Hematopoietic multipotent progenitor cell treated with erythropoietin and hydrocortisone succinate and interleukin-3 and kit ligand, for 4 days (in vitro differentiated cells): ENCODE data around the gene TOP2B.

Experiments
- DNase-seq: peaks from one replicate; pipeline ENCODE4 v3.0.0-alpha.2; 2015

Gene TOP2B

DNA sequence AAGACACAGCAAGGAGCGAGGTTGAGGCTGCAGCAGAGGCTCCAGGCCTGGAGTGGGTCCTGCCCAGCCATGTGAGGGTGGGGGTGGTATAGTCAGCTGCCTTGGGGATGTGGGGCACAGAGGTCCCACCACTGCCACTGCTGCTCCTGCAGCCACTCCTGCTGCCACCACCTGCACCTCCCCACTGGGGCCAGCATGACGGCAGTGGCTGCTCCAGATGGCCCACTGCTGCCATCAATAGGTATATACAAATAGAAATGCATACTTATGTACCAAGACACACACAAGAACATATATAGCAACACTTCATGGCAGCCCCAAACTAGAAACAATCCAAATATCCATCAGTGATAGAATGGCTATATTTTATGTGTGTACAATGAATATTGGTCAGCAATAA is 10.0 kb upstream of the TOP2B start:
- DNase-seq = no peak

DNA sequence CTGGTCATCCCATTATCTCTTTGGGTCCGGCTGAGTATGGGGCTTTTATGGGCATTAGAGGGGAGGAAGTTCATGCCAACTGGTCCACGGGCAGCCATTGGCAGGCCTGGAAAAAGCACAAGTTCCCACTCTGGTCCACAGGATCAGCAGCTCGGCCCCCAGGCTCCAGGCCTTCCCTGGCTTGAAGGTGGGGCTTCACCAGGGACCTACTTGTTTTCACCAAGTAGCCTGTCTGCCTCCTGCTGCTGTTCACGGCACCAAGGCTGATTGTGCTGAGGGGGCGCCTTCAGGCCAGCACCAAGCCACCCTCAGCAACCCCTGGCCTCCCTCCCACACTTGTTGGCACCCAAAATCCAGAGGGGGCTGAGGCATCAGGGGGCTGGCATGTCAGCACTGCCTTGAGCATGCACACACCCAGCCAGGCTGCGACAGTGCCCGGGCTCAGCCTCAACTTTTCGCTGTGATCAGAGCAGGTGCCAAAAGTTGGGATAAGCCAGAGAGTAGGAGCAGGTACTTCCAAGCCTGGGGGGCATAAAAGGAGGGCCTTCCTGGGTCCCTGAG is 9.1 kb upstream of the TOP2B start:
- no peak for DNase-seq

DNA sequence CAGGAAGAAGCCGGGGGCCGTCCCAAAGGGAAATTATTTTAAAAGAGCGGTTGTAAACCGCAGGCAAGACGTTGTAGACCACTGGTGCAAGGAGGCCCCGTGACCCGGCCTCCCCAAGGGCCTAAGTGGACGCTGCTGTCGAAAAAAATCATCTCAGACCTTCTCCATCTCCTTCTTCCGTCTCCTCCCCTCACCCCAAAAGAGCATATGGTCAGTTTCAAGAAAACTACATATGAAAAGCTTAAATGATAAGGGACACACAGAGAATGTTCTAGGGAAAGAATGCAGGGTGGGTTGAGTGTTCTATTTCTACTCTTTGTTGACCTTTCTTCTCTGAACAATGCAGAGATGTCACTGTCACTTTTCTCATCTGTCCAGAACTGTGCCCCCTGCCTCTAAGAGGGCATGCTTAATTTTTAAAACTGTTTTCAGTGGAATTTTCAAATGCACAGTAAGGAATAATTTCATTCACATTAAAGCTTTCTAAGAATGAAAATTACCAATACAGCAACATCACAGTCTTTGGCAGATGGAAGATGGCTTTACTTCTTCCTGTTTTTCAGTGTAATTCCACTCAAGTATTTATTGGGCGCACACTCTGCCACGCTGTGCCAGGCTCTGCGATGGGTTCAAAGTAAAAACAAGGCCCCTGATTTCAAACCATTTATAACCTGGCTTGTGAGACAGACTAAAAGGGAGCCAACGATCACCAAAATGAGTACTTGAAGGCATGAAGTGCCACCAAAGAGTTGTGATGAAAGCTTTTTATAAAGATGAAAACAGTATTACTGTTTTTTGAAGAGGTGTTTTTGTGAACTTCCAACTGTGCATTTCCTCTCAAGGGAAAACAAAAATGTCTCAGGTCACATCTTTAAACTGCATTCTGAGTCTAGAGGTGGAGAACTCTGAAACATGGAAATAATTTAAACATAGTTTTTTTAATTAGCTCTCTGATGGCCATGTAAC is 891 bp upstream of the TOP2B start:
- peak; percentile 94 for DNase-seq

DNA sequence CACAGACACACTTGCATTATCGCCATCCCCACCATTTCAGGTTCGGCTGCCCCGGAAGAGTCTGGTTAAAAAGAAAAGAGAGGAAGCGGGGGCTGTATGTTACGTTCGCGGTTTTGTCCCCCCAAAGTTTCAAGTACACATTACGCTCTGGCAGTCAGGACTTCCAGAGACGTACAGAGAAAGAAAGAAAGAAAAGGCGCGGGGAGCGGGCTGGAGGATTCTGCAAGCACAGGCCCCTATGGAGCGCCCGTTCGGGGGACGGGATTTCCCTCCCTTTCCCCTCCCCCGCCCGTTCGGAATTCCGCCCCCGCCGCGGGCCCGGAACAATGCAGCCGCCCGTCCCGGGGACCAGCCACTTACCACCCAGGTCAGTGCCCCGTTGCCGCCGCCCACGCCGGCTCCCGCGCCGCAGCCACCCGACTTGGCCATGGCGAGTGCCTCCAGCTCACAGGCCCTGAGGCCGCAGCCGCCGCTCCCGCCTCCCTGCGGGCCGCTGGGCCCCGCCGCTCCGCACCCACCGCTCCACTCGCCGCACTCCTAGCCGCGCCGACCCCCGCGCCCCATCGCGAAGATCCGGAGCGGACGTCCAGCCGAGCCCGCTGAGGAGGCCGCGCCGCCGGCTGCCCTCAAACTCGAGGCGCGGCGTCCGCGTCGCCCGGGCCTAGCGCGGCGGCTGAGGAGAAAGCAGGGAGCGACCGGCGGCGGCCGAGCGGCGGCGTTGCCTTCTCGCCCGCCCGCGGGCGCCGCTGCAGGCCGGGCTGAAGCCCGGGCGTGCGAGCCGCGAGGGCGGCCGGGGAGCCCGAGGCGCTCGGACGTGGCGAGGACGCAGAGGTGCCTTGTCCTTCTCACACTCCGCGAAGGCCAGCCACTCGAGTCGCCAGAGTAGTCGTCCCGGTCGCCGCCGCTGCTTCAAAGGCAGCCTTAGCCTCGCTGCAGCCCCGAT is 567 bp downstream of the TOP2B start:
- DNase-seq = peak; percentile 74

DNA sequence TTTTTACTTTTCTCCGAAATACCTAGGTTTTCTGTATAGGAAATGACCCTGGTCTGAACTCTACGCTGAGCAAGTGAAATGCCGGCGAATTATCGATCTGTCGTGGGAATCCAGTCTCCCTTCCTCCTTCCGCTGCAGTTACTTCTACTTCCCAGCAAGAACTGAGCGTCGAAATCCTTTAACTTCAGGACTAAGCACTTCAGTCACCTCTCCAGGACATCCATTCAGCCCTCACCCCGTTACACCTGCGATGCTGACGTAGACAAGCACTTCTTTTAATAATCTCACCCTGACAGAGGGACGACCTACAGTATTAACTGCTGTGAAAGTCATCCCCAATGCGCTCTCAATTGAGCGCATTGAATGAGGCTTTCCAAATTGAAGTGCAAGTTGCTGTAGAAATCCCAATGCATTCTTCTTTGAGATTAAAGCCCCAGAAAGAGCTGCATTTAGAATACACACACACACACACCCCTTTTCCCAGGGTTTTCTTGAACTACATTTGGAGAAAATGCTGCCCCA is 1.3 kb downstream of the TOP2B start:
- no peak for DNase-seq

DNA sequence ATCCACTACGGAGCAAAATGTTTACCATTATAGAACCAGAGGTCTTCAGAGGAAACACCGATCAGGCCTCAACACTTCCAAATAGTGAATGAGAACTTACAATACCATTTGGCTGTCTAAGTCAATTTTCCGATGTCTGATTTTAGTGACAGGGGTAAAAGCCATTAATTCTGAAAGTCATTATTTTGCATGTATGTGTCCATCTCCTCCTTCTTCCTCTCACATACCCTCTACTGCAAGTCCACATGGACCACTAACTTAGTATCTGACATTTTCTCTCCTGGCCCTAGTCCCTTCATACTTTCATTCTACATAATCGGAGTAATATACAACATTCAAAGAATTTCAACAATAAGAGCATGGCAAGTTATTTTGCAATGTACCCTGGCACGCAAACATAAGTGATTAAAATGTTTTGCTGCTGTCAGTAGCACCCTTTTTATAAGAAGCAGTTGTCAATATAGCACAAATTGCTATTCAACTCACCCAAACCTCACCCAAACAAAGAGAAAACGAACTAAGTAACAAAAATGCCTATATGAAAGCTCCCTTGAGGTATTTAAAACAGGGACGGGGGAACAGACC is 1.9 kb downstream of the TOP2B start:
- no peak for DNase-seq

DNA sequence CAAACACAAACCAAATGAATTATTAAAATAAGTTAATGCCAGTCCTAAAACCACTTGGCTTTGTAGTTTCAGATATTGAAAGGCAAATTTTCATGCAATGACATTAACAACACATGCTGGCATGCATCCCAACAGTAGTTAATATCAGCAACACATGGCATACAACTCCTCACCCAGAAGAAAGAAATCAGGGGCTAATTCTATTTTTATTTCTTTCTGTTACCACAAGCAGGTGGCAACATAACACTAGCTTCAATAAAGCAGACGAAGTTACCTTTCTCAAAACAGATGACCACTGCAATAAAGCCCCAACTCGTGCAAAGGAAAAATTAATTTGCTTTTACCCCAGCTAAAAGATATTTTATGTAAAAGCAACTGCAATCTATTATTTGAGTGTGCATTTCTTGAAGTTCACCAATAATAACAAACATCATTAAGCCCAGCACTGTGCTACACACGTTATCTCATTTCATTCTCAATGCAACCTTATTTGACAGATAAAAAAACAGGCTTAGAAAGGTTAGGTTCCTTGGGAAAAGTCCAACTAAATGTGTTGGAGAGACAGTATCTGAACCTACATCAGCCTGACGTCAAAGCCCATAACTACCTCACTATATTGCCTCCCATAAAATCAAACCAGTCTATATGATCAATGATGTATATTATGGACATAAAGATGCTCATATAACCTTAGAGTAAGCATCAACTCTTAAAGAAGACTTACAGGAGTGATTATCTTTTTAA is 2.8 kb downstream of the TOP2B start:
- peak; percentile 60 for DNase-seq

DNA sequence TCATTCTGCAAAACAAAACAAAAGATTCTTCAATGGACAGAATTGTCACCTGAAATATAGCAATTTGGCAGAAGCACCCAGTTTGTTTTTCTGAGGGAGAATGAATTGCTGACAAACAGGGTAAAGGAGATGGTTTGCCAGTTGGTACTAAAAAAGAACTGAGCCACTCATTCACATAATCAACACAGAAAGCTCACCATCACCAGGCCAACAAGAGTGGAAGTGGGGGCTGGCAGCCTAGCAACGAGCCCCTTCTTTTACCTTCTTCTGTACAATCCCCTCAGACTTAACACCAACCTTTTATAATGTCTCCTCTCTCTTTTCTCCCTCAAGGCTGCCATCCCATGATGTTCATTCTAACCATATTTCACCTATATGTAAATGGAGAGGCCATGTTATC is 5.9 kb downstream of the TOP2B start:
- no peak for DNase-seq

DNA sequence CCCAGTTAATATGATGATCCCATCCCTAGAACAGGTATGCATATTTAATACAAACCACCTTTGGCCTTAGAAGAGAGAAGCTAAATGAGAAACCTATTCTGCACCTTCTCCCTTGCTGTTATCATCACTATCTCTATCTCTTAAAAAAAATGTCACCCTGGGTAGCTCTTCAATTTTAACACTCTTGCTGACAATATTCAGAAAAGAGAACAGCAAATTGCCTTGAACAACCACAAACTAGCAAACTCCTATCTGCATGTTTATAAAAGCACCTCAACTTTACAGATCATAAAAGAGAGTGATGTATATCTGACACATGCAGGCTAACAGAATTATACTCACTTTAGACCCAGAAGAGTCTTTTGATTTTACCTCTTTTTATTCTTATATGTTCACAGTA is 7.4 kb downstream of the TOP2B start:
- DNase-seq = no peak

DNA sequence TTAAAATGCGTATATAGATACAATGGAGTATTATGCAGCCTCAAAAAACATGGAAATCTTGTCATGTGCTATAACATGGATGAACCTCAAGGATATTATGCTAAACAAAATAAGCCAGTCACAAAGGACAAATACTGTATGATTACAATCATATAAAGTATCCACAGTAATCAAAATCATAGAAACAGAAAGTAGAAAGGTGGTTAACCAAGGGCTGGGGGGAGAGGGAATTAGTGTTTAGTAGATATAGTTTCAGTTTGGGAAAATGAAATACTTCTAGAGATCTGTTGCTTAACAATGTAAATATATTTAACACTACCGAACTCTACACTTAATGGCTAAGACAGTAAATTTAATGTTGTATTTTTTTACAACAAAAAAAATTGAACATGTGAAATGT is 9.0 kb downstream of the TOP2B start:
- no peak for DNase-seq

DNA sequence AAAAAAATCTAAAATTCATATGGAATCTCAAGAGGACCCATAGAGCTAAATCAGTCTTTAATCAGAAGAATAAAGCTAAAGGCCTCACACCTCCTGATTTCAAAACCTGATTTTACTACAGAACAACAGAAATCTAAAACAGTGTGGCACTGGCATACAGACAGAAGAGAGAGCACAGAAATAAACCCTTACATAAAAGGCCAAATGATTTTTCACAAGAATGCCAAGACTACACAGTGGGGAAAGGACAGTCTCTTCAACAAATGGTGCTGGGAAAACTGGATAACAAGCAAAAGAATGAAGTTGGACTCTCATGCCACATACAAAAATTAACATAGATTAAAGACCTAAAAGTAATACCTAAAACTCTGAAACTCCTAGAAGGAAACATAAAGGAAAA is 10.1 kb downstream of the TOP2B start:
- no peak for DNase-seq

DNA sequence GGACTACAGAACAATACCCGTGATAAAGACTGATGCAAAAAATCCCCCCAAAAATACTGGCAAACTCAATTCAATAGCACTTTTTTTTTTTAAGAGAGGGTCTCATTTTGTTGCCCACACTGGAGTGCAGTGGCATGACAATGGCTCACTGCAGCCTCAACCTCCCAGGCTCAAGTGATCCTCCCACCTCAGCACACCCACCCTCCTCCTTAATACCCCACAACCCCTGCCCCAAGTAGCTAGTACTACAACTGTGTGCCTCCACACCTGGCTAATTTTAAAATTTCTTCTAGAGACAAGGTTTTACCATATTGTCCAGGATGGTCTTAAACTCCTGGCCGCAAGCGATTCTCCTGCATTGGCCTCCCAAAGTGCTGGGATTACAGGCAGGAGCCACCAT is 11.4 kb downstream of the TOP2B start:
- DNase-seq = no peak

DNA sequence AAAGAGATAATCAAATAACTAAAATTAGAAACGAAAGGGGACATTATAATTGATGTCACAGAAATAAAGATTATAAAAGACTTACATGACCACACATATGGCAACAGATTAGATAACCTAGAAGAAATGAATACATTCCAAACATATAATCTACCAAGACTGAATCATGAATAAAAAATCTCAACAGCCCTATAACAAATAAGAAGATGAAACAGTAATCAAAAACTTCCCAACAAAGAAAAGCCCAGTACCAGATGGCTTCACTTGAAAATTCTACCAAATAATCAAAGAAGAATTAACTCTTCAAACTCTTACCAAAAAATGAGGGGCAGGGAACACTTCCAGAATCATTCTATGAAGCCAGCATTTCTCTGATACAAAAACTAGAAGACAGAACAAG is 11.8 kb downstream of the TOP2B start:
- no peak for DNase-seq

DNA sequence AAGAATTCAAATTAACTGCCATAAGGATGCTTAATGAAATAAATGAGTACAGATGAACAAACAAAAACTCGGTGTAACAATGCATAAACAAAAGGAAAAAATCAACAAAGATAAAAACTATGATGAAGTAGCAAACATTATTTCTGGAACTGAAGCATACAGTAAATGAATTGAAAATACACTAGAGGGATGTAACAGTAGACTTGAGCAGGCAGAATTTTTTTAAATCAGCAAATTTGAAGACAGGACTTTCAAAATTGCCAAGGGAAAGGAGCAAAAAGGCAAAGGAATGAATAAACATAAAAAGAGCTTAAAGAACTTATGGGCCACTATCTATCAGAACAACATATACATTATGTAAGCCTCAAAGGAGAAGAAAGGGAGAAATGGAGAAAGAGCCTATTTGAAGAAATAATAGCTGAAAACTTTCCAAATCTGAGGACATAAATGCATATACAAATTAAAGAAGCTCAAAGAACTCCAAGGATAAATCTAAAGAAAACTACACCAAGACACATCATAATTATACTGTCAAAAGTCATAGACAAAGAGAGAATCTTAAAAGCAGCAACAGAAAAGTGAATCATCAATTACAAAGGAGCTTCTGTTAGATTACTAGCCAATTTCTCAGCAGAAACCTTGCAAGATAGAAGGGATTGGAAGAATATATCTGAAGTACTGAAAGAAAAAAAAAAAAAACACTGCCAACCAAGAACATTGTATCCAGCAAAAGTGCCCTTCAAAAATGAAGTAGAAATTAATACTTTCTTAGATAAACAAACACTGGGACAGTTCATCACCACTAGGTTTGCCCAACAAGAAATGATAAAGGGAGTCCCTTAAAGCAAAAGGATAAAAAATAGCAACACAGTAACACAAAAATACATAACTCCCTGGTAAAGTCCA is 15.5 kb downstream of the TOP2B start:
- DNase-seq = no peak

DNA sequence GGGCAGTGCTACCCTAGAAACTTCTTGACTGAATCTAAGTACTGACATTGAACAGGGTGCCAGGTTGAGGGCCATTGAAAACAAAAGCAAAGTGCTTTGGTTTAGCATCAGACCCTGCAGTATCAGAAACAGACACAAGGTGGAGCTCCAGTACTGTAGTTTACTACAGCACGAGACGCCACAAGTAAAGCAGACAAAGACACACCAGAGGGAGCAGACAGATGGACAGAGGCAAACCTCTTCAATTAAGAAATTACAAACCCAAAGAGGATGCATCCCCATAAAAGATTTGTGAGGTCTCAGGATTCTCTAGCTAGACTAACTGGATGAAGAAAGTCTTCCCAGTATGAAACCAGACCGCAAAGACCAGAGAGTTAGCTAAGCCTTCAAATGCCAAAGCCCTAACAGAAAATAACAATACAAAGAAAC is 16.6 kb downstream of the TOP2B start:
- peak; percentile 92 for DNase-seq

DNA sequence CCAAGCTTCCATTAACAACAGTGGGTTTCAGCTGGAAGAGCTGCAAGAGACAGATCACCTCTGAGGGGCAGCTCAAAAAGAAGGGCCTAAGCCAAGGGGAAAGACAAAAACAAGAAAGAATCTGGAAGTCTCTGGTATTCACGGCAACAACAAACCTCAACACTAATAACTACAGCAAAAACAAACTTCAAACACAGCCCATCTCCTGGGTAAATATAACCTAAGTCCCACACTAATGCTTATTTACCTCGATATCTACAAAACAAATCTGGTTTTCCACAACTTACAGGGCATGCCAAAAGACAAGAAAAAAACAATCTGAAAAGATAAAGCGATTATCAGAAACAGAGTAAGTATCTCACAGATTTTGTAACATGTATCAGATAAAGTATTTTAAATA is 29.7 kb downstream of the TOP2B start:
- no peak for DNase-seq

DNA sequence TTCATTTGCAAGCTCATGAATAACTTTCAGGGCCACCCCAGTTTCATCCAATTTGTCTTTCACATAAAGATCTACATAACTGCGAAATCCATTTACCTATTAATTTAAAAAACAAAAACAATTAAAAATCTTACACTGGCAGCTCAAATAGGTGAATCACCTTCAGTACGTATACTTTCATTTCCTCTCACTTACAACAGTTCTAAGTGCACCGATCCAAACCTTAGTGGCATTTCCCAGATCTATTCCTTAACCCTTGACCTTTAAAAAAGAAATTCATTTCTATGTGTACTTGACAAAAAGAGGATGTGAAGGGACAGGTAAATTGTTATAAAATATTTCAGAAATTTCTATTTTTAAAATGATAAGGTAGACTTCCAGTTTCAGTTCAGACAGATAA is 30.8 kb downstream of the TOP2B start:
- DNase-seq = no peak

DNA sequence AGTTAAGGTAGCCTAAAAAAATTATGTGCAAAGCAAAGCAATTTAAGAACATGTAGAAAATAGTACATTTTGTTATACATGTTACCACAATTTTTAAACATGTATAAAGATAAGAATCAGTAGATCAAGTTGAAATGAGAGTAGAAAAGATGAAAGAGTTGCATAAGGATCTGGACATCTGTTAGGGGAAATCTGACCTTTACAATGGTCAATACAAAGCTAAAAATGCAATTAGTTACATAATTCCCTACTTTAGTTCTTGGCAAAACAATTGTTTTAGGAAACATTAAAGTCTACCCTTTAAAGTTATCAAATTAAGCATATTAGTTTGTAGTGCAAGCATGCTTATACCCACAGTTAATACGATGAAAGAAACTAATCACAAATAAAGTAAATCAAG is 32.7 kb downstream of the TOP2B start:
- no peak for DNase-seq

DNA sequence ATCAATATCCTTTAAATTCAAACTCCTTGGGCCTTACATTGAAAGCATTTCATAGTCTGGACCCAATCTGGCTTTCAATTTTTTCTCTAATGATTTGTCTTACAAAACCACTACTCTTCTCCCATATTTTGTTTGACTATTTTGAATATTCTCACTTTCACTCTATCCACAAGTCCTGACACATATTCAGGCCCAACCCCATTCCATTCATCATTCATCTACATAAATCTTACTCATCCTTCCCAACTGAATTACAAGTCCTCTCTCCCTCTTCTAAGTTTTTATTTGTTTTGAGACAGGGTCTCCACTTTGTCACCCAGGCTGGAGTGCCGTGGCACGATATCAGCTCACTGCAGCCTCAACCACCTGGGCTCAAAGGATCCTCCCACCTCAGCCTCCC is 43.6 kb downstream of the TOP2B start:
- DNase-seq = no peak

DNA sequence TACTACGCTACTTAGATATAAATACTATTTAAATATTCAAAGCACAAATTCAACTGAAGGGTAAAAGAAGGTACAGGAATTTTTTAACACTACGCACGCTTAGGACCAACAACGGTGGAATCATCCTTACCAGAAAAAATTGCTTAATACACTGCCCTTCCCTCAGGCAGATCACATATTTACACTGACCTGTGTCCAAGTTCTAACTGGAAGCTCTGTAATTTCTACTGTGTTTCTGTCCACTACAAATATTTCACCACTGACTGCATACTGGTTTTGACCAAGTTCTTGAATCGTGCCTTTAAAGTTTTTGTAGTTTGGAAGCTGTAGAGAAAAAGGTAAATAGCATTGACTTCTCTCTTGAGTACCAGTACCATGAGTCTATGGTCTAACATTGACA is 44.2 kb downstream of the TOP2B start:
- DNase-seq = no peak

DNA sequence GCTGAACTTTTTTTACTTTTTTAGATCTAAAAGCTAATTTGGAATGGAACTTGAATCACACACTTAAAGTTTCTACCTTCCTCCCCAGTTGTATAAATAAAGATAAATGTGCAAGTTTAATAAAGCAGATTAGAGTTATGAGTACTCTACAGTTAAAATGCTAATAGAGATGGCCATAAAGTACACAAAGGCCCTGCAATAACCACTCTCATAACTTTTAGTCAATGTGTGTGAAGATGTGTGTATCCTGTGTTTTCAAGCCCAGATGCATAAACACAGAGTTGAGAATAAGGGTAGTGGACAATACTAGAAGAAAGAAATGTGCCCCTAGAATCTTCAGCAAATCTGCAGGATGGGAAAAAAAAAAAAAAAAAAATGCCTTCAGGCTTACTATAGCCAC is 45.3 kb downstream of the TOP2B start:
- no peak for DNase-seq
